GM21723 (cell line): ENCODE measurements around the gene GAS7.
"Not testable (repeated sequence)": the region's sequence is repeated elsewhere in the genome, so short reads cannot be mapped to it uniquely, and the experiment has no call there.

Source experiments
- ATAC-seq: cut with Tn5 transposase; IDR thresholded peaks from one replicate; pipeline ENCODE4 v1.9.1; 2021; ENCODE audit warnings: mild to moderate bottlenecking, moderate library complexity; ENCODE audit not compliant: unreplicated experiment

GAS7 gene

DNA sequence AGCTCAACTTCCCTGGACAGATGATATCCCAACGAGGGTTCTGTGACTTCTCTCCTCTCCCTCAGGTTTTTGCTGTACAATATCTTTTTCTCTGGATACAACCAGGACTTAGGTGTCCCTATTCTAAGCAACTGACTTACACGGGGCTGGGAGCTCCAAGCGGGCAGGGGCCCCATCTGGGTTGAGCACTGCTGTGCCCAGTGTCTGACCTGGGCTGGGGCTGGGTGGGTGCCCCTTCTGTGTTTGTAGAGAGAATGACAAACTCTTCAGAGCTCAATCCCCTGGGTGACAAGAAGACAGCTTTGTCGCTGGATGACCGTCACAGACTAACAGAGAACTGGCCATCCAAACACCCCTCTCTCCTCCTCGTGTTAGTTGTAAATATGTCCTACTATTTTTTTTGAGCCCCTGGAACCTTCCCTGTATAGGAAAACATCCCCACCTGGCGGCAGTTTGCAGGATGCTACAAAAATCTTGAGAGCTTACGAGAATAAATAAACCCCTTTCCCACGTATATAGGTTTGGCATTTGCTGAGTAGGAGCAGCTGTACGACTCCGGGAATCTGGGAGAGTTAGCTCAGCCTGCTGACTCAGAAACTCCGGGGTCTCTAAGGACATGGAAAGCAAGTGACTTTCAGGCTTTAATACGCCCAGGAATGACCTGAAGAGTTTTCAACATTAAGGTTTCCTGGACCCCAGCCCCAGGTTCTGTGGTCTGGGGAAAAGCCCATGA is 269.6 kb downstream of the GAS7 start:
- no peak for ATAC-seq

DNA sequence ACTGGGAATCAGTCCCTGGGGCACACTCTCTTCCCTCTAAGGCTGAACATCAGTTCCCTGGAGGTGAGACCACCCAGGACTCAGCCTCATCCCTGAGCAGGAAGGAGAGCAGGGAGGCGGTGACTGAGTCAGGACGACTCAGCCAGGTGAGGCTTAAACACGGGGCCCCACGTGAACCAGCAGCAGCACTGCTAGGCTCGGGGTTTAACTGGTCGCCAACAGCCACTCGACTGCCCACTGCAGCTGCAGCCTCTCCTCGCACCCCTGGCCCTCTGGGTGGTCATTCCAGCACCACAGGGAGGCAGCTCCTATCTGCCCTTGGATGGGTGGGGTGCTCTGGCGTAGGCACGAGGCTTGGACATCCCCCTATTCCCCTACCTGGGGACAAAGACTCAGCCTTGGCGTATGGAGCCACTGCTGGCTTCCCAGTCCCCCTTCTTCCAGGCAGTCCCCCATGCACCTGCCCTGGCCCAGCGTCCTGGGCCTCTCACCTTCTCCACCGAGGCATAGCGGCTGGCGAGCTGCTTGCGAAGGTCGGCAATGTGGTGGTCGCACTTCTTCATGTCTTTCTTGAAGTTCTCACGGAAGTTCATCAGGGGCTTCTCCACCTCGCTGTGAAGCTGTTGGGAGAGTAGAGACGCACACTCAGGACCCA is 272.1 kb downstream of the GAS7 start:
- no peak for ATAC-seq

DNA sequence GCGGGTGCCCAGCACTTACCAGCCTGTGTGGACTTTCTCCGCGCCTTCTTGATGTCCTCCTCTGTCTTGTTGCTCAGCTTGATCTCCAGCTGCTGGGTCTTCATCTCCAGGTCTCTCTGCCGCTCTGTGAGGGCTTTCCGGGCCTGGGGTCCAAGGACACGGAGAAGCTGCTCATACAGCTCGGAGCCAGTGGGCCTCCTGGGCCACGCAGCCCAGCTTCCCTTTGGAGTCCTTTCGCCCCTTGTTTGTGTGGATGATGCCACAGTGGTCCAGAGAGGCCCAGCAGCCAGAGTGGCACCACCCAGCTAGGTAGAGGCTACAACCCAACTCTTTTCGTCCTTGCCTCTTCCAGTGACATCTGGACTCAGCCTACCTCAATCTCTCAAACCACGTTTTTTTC is 272.9 kb downstream of the GAS7 start:
- no peak for ATAC-seq

DNA sequence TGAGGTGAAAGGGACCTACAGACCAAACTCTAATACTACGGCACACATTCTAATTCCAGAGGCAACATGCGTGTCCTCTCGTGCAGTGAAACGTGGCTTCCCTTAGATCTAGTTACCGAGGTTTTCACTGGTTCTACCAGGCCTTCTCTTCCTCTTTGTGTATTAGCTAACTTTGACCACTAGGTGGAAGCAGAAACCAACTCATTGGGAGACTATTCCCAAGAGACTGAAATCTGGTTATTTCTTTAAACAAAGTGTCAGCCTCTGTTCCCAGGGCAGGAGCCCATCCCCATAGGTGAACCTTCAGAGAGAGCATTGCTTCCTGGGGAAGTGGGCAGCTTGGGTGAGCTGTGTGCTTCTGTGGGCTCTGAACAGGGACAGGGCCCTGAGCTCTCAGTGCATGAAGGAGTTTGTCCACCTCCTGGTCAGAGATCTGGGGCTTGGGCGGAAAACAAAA is 273.6 kb downstream of the GAS7 start:
- peak; percentile 73 for ATAC-seq

DNA sequence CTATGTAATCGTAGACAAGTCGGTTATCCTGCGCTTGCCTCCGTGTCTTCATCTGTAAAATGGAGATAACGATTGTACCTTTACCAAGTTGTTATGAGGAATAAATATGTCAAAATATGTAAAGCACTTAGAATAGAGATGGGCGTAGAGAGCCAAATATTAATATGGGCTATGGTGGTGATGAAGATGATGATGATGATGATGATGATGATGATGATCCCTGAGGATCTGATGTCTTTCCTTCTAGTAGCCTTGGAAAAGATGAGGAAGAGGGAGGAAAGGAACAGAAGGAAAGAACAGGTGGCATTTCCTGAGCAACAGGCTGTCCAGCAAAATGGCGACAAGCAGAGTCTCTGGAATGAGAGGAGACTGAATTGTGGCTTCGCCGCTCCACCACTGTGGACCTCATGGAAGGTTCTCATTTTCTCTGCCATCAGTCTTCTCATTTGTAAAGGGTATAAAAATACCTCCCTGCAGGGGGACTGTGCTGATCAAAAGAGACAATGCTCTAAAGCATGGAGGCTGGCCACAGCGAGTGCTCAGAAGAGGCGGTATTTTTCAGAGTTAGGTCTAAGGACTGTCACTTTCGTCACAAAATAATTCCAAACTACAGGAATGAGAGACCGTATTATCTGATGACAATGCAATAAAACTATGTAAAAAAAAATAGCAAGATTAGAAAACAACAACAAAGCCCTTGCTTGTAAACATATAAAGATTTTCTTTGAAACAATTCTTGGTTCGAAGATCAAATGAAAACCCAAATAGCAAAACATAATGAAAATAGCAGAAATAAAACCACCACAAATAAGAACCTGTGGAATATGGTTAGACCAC is 276.2 kb downstream of the GAS7 start:
- no peak for ATAC-seq

DNA sequence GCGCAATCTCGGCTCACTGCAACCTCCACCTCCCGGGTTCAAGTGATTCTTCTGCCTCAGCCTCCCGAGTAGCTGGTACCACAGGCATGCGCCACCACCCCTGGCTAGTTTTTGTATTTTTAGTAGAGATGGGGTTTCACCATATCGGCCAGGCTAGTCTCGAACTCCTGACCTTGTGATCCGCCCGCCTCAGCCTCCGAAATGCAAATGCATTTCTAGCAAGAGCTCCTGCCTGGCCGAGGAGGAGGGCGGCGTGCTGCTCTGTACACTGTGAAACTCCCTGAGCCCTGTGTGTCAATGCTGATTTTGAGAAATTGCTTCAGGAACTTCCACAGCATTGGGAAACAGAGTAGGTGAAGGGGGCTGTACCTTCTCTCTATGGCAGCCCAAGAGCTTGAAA is 277.2 kb downstream of the GAS7 start:
- ATAC-seq = not testable (repeated sequence)

DNA sequence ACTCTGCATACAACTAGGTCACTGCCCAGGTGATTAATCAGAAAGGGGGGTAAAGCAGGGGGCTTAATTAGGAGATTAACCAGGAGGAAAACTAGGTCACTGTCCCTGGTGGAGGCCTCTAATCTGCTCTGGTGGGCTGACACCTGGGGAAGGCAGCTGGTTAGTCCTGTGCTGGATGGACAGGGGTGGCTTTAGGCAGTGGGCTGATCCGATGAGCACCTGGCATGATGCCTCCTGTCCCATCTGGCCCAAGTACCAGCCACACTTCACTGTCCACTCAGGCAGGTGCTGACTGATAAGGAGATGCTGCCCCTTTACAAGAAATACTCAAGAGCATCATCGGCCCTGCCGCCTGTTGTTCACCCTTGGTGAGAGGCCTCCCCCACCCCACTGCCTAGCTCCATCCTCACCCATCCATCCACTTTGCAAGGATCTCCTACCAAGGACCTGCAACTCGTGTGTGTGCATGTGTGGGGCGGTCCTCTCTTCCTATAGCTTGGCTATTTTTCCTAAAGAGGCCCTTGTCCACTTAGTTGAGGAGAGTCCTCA is 279.5 kb downstream of the GAS7 start:
- ATAC-seq = no peak

DNA sequence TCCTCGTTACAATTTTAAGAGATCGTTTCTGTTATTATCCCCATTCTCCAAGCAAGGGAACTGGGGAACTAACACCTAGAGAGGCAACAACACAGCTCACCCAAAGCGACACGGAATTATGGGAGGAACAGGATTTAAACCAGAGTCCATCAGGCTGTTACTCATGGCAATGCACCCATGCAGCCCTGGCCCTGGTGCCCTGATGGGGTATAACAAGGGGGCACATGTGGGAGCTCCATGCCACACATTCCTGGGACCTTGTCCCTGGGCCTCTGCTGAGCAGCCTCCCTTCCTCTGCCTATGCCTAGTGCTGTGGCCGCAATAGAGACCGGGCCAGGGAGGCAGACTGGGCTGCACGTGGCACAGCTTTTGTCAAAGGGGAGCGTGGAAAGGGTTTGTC is 280.1 kb downstream of the GAS7 start:
- no peak for ATAC-seq

DNA sequence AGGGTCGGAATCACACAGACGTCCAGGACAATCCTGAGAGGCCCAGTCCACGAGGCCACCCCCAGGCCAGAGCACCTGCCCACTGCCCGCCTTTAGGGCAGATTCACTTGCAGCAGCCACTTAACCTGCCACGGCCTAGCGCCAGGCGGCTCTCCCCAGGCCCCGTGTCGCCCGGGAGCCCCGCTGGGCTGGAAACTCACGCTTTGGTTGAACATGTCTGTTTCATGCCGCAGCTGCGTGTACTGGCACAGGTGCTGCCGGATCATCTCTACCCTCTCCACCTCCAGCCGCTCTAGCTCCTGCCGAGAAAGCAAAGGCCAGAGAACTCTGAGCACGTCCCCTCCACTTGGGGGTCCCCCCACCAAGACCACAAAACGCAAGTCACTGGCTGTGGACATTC is 280.6 kb downstream of the GAS7 start:
- no peak for ATAC-seq

DNA sequence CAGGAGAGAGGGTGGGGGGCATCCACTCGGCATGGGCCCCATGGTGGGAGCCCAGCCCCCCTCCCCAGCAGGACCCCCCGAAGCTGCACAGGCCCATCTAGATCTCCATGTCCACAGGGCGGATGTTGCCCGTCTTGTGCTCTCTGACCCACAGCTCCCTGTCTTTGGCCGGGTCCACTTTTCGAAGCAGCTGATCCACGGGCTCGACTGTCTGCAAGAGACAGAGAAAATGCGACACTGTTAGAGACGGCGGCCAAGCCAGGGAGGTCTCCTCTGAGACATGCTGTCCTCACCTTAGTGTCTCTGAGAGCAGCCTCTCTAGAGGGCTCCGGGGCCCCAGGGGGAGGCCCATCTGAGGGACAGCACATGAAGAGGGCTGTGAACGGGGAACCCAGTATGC is 281.3 kb downstream of the GAS7 start:
- ATAC-seq = no peak

DNA sequence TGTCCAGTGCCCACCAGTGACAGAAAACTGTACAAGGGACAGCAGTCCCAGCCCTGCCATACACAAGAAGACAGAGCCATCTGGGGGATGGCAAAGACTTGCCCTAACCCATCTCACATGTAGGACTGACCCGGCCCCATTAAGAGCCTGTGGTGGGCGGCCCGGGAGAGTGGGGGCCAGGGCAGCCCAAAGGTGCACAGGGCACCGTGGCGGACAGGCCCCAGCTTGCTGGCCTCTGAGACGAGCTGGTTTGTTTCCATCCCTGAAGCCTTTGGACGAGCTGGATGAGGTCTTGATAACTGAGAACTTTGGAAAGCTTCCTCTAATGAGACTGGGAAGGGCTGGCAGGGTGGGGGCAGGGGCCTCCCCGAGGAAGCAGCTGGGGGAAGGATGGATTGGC is 282.3 kb downstream of the GAS7 start:
- ATAC-seq = no peak

DNA sequence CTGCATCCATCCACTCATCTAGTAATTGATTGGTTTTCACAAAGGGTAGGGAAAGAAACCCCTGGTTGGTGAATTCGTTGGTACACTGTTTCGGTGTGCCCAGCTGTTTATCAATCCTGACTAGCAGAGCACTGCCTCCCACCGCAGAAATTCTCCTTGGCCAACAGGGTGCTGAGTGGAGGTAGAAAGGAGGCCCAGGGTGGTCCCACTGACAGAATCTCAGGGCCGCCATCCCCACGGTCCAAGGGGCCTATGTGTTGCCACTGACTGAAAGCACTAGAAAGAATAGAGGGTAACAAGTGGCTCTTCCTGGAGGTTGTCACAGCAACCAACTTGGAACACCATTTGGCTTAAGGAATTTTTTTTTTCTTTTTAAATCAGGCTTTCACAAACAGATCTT is 284.9 kb downstream of the GAS7 start:
- ATAC-seq = no peak

DNA sequence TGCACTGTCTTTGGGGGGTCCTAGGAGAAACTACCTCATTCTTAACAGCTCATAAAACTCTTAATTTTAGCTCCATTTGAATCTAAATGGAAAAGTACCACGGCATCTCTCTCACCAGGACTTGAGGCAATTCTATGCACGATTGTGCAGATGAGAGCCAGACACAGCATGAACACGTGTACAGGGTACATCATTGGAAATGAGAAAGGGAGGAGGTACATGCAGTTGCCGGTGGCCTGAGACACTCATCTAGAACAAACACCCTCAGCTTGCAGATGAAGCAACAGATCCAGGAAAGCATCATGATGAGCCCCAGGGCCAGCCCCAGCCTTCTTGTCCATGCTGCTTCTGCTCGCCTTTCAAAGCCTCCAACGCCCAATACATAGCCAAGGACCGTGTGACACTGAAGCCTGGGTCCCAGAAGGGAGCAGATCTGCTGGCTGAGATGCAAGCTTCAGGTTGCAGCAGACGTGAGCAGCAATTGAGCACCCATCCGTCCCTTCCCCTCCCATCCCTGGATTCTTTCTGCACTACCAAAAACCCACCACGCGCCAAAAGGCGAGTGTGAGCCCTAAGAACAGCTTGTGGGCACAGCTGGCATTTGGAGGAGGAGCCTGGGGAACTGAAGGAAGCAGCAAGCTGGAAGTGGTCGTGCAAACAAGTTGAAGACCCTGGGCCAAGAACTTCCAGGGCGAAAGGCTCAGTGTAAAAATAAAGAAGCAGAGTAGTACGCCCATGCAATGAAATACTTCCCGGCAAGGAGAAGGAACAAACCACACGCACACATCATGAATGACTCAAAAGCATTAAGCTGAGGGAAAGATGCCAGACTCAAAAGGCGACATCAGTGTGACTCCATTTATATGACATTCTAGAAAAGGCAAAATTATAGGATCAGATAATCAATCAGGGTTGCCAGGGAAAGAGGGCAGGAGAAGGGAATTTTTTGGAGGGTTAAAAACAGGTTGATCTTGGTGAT is 286.0 kb downstream of the GAS7 start:
- ATAC-seq = no peak

DNA sequence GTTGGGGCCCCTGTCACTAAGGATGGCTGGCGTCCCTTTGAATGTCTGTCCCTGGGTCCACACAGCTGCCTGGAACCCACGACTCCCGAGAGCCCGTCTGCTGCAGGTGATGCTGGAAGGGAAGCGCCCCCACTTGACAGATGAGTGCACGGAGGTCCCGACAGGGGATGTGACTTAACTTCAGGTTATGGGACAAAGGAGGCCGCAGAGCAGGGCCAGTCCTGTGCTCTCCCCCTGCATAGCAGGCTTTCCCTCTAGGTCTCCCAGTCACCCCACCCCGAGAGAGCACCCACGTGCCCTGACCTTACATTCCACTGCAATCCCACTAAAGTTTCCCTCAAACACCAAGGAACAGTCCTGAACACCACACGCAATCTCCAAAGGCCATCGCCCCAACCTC is 287.3 kb downstream of the GAS7 start:
- ATAC-seq = no peak

DNA sequence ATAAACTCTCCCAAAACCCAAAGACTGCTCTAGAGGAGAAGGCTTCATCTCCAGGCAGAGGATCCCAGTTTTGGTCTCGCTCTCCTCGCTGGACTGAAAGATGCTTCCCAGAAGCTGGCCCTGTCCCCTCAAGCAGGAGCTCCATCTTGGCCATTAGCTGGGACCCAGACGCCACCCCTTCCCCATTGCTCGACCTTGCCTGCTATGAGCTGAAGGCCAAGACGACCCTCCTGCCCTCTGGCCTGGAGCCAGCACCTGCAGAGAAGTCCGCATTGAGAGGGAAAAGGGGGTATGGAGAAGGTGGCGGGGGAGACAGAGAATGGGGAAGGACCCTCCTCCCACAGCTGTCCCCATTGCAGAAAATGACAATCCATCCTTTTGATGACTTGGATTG is 289.8 kb downstream of the GAS7 start:
- ATAC-seq = no peak

DNA sequence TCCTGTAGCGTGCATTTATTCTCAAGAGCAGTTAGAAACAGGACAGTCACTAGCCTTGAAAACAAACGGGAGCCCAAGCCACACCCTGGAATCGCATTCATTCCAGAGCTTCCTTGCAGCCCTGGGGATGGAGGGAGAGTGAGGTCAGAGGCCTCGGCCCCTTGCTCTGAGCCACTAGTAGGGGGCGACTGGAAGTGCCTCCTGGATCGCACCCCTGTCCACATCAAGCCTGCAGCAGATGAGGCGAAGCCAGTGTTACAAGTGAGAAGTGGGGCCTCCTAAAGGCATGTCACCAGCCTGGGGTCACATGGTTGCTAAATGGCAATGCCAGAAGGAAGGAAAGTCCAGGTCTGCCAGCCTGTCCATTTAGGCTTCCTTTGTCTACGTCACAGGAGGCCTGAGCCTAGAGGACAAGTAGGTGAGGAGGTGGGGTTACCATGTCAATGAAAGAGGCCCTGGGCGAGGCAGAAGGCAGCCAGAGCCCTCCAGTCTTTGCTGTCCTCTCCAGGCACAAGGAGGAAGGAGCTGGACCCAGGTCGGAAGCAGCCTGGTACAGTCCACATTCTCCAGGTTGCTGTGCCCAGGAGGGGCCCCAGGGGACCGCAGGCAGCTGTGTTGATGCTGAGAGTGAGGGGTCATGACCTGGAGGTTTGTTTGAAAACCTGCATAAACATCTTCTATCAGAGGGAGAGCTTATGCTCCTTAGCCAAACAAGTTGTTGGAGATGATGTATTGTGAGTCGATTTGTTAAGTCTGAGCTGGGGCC is 290.3 kb downstream of the GAS7 start:
- ATAC-seq = no peak

DNA sequence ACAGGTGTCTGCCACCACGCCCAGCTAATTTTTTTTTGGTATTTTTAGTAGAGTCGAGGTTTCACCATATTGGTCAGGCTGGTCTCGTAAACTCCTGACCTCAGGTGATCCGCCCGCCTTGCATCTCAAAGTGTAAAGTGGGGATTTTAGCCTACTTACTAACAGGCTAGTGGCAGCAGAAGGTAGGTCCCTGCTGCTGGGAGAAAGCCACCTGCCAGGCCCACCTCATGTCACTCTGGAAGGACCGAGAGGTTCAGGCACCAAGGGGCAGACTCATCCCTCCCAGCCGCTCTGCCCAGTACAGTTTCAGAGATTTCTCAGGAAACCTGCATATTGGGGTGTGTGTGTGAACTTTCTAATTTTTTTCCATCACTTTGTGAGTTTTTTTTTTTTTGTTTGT is 291.3 kb downstream of the GAS7 start:
- ATAC-seq = no peak

DNA sequence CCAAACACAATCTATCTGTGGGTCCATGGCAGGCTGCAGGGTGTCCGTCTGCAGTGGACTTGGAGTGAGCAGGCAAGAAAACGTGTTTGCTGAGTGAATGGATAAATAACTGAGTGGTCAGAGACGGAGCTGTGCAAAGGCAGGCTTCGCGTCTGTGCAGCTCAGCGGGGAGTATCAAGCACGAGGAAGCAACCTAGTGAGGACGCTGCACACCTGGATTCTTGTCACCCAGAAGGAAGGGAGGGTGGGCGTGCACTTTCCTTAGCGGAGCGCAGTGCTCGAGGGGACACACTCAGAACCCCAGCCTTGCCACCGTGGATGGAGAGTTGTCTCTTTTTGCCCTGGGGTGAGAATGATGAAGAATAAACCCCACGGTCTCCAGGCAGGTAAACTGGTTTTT is 291.8 kb downstream of the GAS7 start:
- no peak for ATAC-seq

DNA sequence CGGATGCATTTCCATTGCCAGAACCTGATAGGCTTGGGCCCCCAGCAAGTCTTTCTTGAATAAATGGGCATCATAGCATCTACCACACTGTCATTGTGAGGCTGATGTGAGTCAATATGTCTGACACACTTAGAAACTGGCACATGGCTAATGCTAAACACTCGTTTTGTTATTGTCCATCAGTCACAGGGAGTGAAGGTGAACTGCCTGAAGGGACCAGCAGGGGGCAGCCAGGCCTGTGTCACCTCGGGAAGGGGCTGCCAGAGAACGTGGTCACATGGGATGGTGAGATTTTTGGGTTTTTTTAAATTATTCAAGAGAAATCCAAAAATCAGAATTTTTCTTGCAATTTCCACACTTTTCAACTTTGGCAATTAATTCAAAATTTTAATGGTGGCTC is 292.5 kb downstream of the GAS7 start:
- no peak for ATAC-seq

DNA sequence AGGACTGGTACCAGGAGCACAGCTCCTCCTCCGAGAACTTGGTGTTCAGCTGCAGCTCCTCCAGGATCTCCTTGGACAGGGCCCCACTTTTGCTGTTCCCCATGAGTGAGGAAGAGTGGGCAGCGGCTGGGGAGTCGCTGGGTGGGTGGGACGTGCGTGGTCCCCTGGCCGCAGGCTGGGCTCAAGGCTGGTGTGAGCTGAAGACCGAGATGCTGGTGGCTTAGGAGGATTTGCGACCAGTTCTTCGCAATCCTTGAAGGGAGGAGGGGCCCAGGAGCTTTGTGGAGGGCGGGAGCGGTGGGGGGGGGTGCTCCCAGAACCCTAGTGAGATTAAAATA is 293.4 kb downstream of the GAS7 start, which contains the start of gene RCVRN:
Gene RCVRN (minus strand): TSS at position 194 of the 338 bp plus-strand sequence. CDS start 91 bp downstream, at position 103.
- ATAC-seq = no peak
